H1 (cell line): ENCODE data around the gene YIPF6. TPM values are rescaled to one million over a fixed set of nuclear protein-coding genes. Genes with fewer than 3 reads are reported as not detected.

Experiments used
- CTCF ChIA-PET: fragments of 300-600 bp; sonication (Branson Sonifier 250); formaldehyde crosslinking; loops from one replicate; lab custom pipeline; 2021; ENCODE audit not compliant: partially characterized antibody; lab: Charles Lee
- POLR2A ChIA-PET: fragments of 300-600 bp; sonication (Branson Sonifier 250); formaldehyde crosslinking; loops from one replicate; lab custom pipeline; 2021; ENCODE audit warnings: inconsistent platforms; ENCODE audit not compliant: partially characterized antibody; lab: Charles Lee
- DNase-seq, 2 experiments: peaks; one replicate each; pipeline versions ENCODE4 v3.0.0 to v3.0.0-alpha.2; 2010 to 2022; ENCODE audit warnings: low spot score in 2 of 2, low read depth in 1 of 2, mixed read lengths in 1 of 2
- FAIRE-seq: peaks from 2 replicates; lab custom pipeline; 2011; peaks lifted over from hg19 to GRCh38; lab: Jason Lieb, UNC
- H2AFZ ChIP-seq: 2 replicates; pipeline ENCODE4 v1.8.1; 2012; ENCODE audit warnings: low read length, inconsistent platforms
- H2AK5ac ChIP-seq: 2 replicates; pipeline ENCODE4 v1.6.1; 2013; ENCODE audit warnings: low read depth, low read length
- H2BK120ac ChIP-seq: replicated peaks from 2 replicates; pipeline ENCODE3; 2013; ENCODE audit warnings: low read depth, low read length, inconsistent platforms
- H2BK12ac ChIP-seq: 2 replicates; pipeline ENCODE4 v1.6.1; 2013; ENCODE audit warnings: low read depth, low read length
- H2BK15ac ChIP-seq: 2 replicates; pipeline ENCODE4 v1.6.1; 2013; ENCODE audit warnings: low read length
- H2BK20ac ChIP-seq: 2 replicates; pipeline ENCODE4 v1.6.1; 2013; ENCODE audit warnings: low read length
- H2BK5ac ChIP-seq: 2 replicates; pipeline ENCODE4 v1.6.1; 2013; ENCODE audit warnings: low read depth, low read length
- H3K14ac ChIP-seq: 2 replicates; pipeline ENCODE4 v1.6.1; 2013; ENCODE audit warnings: inconsistent platforms; ENCODE audit not compliant: insufficient read length
- H3K18ac ChIP-seq: 2 replicates; pipeline ENCODE4 v1.6.1; 2013; ENCODE audit warnings: low read length; ENCODE audit errors: extremely low read depth
- H3K23ac ChIP-seq: 2 replicates; pipeline ENCODE4 v1.6.1; 2013; ENCODE audit warnings: inconsistent platforms; ENCODE audit not compliant: insufficient read length
- H3K23me2 ChIP-seq: 2 replicates; pipeline ENCODE4 v1.6.1; 2013; ENCODE audit warnings: low read depth, low read length
- H3K27ac ChIP-seq: 2 replicates; pipeline ENCODE4 v1.6.1; 2011; ENCODE audit warnings: low read depth, low read length, inconsistent platforms
- H3K27me3 ChIP-seq, 4 experiments: replicated peaks in 1 of 4; 1 replicate in 1 of 4; 2 replicates in 3 of 4; pipeline versions ENCODE4 v1.6.1 to v1.8.1; 2011 to 2013; ENCODE audit warnings: low read length in 3 of 4, mild to moderate bottlenecking in 3 of 4, inconsistent platforms in 2 of 4, mixed read lengths in 2 of 4, moderate library complexity in 1 of 4; ENCODE audit not compliant: control insufficient read depth in 3 of 4, insufficient read depth in 3 of 4; ENCODE audit errors: extremely low read depth in 1 of 4
- H3K36me3 ChIP-seq, 4 experiments: 2 replicates each; pipeline versions ENCODE4 v1.6.1 to v1.8.1; 2011 to 2013; ENCODE audit warnings: mild to moderate bottlenecking in 4 of 4, low read length in 3 of 4, moderate library complexity in 2 of 4, control low read depth in 1 of 4, inconsistent platforms in 1 of 4; ENCODE audit not compliant: insufficient read depth in 4 of 4, control insufficient read depth in 2 of 4
- H3K4ac ChIP-seq: replicated peaks from 2 replicates; pipeline ENCODE3; 2013; ENCODE audit warnings: low read length, low read depth, mixed read lengths, inconsistent platforms; ENCODE audit not compliant: insufficient read length
- H3K4me1 ChIP-seq, 4 experiments: replicated peaks in 1 of 4; 1 replicate in 1 of 4; 2 replicates in 3 of 4; pipeline versions ENCODE4 v1.6.1 to v1.8.1; 2011 to 2013; ENCODE audit warnings: low read length in 3 of 4, inconsistent platforms in 2 of 4, mixed read lengths in 1 of 4; ENCODE audit not compliant: insufficient read depth in 4 of 4, control insufficient read depth in 3 of 4
- H3K4me2 ChIP-seq, 2 experiments: 2 replicates each; pipeline versions ENCODE4 v1.6.1 to v1.8.1; 2011 to 2013; ENCODE audit warnings: low read depth in 2 of 2, low read length in 2 of 2, control low read depth in 1 of 2, inconsistent platforms in 1 of 2, mild to moderate bottlenecking in 1 of 2; ENCODE audit not compliant: insufficient read depth in 1 of 2
- H3K4me3 ChIP-seq, 4 experiments: fragments of 200-600, 300-600 bp in 1 of 4; sonication (generic), shearing (Covaris generic), sonication (Bioruptor Twin) in 1 of 4; 2 replicates each; pipeline versions ENCODE4 v1.5.1 to v1.8.1; 2011 to 2016; ENCODE audit warnings: low read length in 4 of 4, low read depth in 3 of 4, control low read depth in 2 of 4, inconsistent platforms in 2 of 4, mild to moderate bottlenecking in 2 of 4, mixed read lengths in 1 of 4, moderate library complexity in 1 of 4; ENCODE audit not compliant: insufficient read depth in 2 of 4; ENCODE audit errors: extremely low read depth in 1 of 4
- H3K56ac ChIP-seq: replicated peaks from 2 replicates; pipeline ENCODE3; 2013; ENCODE audit warnings: low read depth, mild to moderate bottlenecking, mixed read lengths, low read length, inconsistent platforms; ENCODE audit not compliant: insufficient read length
- H3K79me1 ChIP-seq: 2 replicates; pipeline ENCODE4 v1.6.1; 2013; ENCODE audit warnings: low read depth, low read length, control low read depth
- H3K79me2 ChIP-seq, 2 experiments: 2 replicates each; pipeline versions ENCODE4 v1.6.1 to v1.8.1; 2012 to 2013; ENCODE audit warnings: low read length in 2 of 2, mild to moderate bottlenecking in 2 of 2, inconsistent platforms in 1 of 2; ENCODE audit not compliant: insufficient read depth in 2 of 2, control insufficient read depth in 1 of 2
- H3K9ac ChIP-seq, 4 experiments: replicated peaks in 1 of 4; 1 replicate in 1 of 4; 2 replicates in 3 of 4; pipeline versions ENCODE4 v1.6.1 to v1.8.1; 2011 to 2013; ENCODE audit warnings: low read depth in 3 of 4, low read length in 3 of 4, control low read depth in 2 of 4, mild to moderate bottlenecking in 2 of 4, moderate library complexity in 2 of 4, inconsistent platforms in 1 of 4; ENCODE audit errors: extremely low read depth in 1 of 4
- H3K9me3 ChIP-seq, 2 experiments: 2 replicates each; pipeline versions ENCODE4 v1.6.1 to v1.8.1; 2012 to 2013; ENCODE audit warnings: mild to moderate bottlenecking in 2 of 2, moderate library complexity in 2 of 2, control low read depth in 1 of 2, inconsistent platforms in 1 of 2, low read depth in 1 of 2, low read length in 1 of 2, mixed read lengths in 1 of 2; ENCODE audit not compliant: insufficient read depth in 2 of 2
- H4K20me1 ChIP-seq, 2 experiments: replicated peaks in 1 of 2; 2 replicates each; pipeline versions ENCODE3 to v1.8.1; 2011 to 2013; ENCODE audit warnings: inconsistent platforms in 2 of 2, low read length in 2 of 2, mild to moderate bottlenecking in 1 of 2; ENCODE audit not compliant: insufficient read depth in 2 of 2, control insufficient read depth in 1 of 2
- H4K5ac ChIP-seq: 2 replicates; pipeline ENCODE4 v1.6.1; 2013; ENCODE audit warnings: low read length, low read depth, mixed read lengths, inconsistent platforms; ENCODE audit not compliant: insufficient read length
- H4K8ac ChIP-seq: 2 replicates; pipeline ENCODE4 v1.8.0; 2013; ENCODE audit warnings: mild to moderate bottlenecking, moderate library complexity, low read length, inconsistent platforms; ENCODE audit not compliant: insufficient read depth; ENCODE audit errors: extremely low read depth
- H4K91ac ChIP-seq: replicated peaks from 2 replicates; pipeline ENCODE3; 2013; ENCODE audit warnings: low read length, mixed read lengths, inconsistent platforms; ENCODE audit not compliant: insufficient read length
- ATF2 ChIP-seq: IDR thresholded peaks from 2 replicates; pipeline ENCODE4 v1.6.1; 2012; ENCODE audit warnings: low read length, inconsistent platforms
- CBX5 ChIP-seq: fragments of 300-800, 300-1000 bp; sonication (generic); IDR thresholded peaks from 2 replicates; pipeline ENCODE4 v1.7.1; 2016; ENCODE audit warnings: antibody characterized with exemption, low read length, low read depth
- CHD1 ChIP-seq: IDR thresholded peaks from 2 replicates; pipeline ENCODE4 v1.6.1; 2012; ENCODE audit warnings: low read depth, low read length, improper control_type of control experiment
- CTBP2 ChIP-seq: IDR thresholded peaks from 2 replicates; pipeline ENCODE4 v1.7.0; 2011; ENCODE audit warnings: borderline replicate concordance, mild to moderate bottlenecking, moderate library complexity, mixed read lengths, low read length; ENCODE audit not compliant: insufficient read depth, insufficient read length
- EGR1 ChIP-seq: IDR thresholded peaks from 2 replicates; pipeline ENCODE4 v1.6.1; 2011; ENCODE audit warnings: low read depth, low read length, borderline replicate concordance
- EP300 ChIP-seq, 2 experiments: IDR thresholded peaks; 1 replicate in 1 of 2; 2 replicates in 1 of 2; pipeline ENCODE4 v1.6.1; 2011 to 2012; ENCODE audit warnings: low read depth in 2 of 2, low read length in 2 of 2, mild to moderate bottlenecking in 2 of 2, borderline replicate concordance in 1 of 2, inconsistent platforms in 1 of 2, moderate library complexity in 1 of 2
- HDAC6 ChIP-seq: IDR thresholded peaks from one replicate; pipeline ENCODE4 v1.7.1; 2012; ENCODE audit warnings: low read depth, mild to moderate bottlenecking, inconsistent platforms, low read length, moderate library complexity
- JUN ChIP-seq: IDR thresholded peaks from 2 replicates; pipeline ENCODE4 v1.6.1; 2011; ENCODE audit warnings: low read depth, mild to moderate bottlenecking, improper control_type of control experiment, low read length
- MAFK ChIP-seq: IDR thresholded peaks from 2 replicates; pipeline ENCODE4 v1.6.1; 2012; ENCODE audit warnings: low read depth, mild to moderate bottlenecking, improper control_type of control experiment, low read length
- POU5F1 ChIP-seq: IDR thresholded peaks from 2 replicates; pipeline ENCODE4 v1.6.1; 2011; ENCODE audit warnings: low read depth, mild to moderate bottlenecking, low read length, moderate library complexity
- RXRA ChIP-seq: IDR thresholded peaks from 2 replicates; pipeline ENCODE4 v1.6.1; 2011; ENCODE audit warnings: low read depth, mild to moderate bottlenecking, low read length, moderate library complexity; ENCODE audit not compliant: insufficient read depth
- SUZ12 ChIP-seq: fragments of 200-600 bp; sonication (generic); IDR thresholded peaks from 2 replicates; pipeline ENCODE4 v1.6.1; 2012; ENCODE audit warnings: mild to moderate bottlenecking, inconsistent platforms, low read length, moderate library complexity, mixed read lengths
- YY1 ChIP-seq: IDR thresholded peaks from 2 replicates; pipeline ENCODE4 v1.6.1; 2011; ENCODE audit warnings: low read depth, mild to moderate bottlenecking, low read length
- WGBS, 2 experiments: shearing (Covaris generic) in 1 of 2; methylation state at CpG; one replicate each; pipeline versions ENCODE4 v1.1.6 to v1.1.7; 2013 to 2015; ENCODE audit warnings: low lambda C conversion rate in 2 of 2, mixed read lengths in 2 of 2, inconsistent platforms in 1 of 2, low coverage in 1 of 2, missing lambda C conversion rate in 1 of 2; ENCODE audit not compliant: insufficient replicate concordance in 2 of 2, insufficient coverage in 1 of 2, insufficient read length in 1 of 2; ENCODE audit errors: extremely low coverage in 1 of 2, missing lambda C conversion rate in 1 of 2; 5-methylcytosine and 5-hydroxymethylcytosine counted together
- polyA plus RNA-seq, 7 experiments: library from polyadenylated mRNA; depleted of rRNA in 3 of 7; stranded (reverse) in 5 of 7; unstranded in 2 of 7; fragments of >200 nt in 5 of 7; fragments of 200-250 nt in 2 of 7; gene quantifications; 1 replicate in 5 of 7; 2 replicates in 1 of 7; 4 replicates in 1 of 7; pipeline versions ENCODE4 v1.2.1 to v1.2.3, GENCODE V29; 2011 to 2013; ENCODE audit warnings: missing spikeins in 2 of 7, mixed read lengths in 2 of 7
- total RNA-seq: library from RNA; stranded (reverse); fragmentation: NEBNext Ultra II Directional; extraction: Animal tissue kit (Norgen Biotek cat#: 25700); gene quantifications from 2 replicates; pipeline ENCODE4 v1.2.1, GENCODE V29; 2021

Gene YIPF6
- total and polyA plus RNA-seq, 2 of the 8 experiments (the other 6 are each of a cell fraction or from before 2014, with no cell fraction given) = 16.9 to 34.1 TPM

- POLR2A ChIA-PET = no interaction called here
- TF ChIP-seq CBX5 = no peak
- TF ChIP-seq CTBP2 = no peak
- no peak for TF ChIP-seq YY1
- no peak for TF ChIP-seq CHD1
- no peak for TF ChIP-seq POU5F1
- TF ChIP-seq SUZ12 = no peak
- TF ChIP-seq EP300 (IDR thresholded peaks at IDR 0.05; ENCODE audit: borderline replicate concordance in 1 of 2, low read depth in 2 of 2, low read length in 2 of 2) = no peak
- TF ChIP-seq RXRA = no peak
- TF ChIP-seq ATF2 = no peak
- TF ChIP-seq EGR1 = no peak
- no peak for TF ChIP-seq JUN
- TF ChIP-seq MAFK = no peak
- no peak for TF ChIP-seq HDAC6
These were observed 81.0 kb downstream of the YIPF6 start for GRCh38 chrX:68579810-68580209.

More at GRCh38 chrX:68579810-68580209, 81.0 kb downstream of the YIPF6 start:
- no peak overlapping the region for H2BK120ac ChIP-seq
- no peak overlapping the region for H2BK12ac ChIP-seq
- H4K20me1 ChIP-seq = no peaks in the 10 kb centered on the region
- DNase-seq (no peak), FAIRE-seq (no peak)
- H3K9me3 ChIP-seq = no peaks in the 10 kb centered on the region
- no peak overlapping the region for H4K91ac ChIP-seq
- H3K23ac ChIP-seq = no peak overlapping the region
- H3K36me3 ChIP-seq = no peaks in the 10 kb centered on the region
- no peak overlapping the region for H3K4me3 ChIP-seq
- CTCF ChIA-PET = interaction anchor here (3.2 kb wide), 1 partner anchor 19 kb away, joined by 15 read pairs; no protein-coding TSS in a partner anchor
- H3K14ac ChIP-seq = no peak overlapping the region
- no peaks in the 10 kb centered on the region for H3K4me1 ChIP-seq
- H2BK20ac ChIP-seq = no peak overlapping the region
- WGBS, 2 experiments = 94% methylated on average over 3 of the region's 3 CpGs; no CpG with 5 or more reads in 1 of the 2 experiments
- H3K27me3 ChIP-seq = no peaks in the 10 kb centered on the region
- no peak overlapping the region for H2AK5ac ChIP-seq
- H3K4me2 ChIP-seq = no peak overlapping the region
- no peak overlapping the region for H4K8ac ChIP-seq
- no peak overlapping the region for H3K27ac ChIP-seq
- no peak overlapping the region for H4K5ac ChIP-seq
- no peaks in the 10 kb centered on the region for H3K79me2 ChIP-seq
- H3K4ac ChIP-seq = no peak overlapping the region
- H3K9ac ChIP-seq = no peak overlapping the region
- H3K18ac ChIP-seq = no peak overlapping the region
- no peak overlapping the region for H2AFZ ChIP-seq
- no peaks in the 10 kb centered on the region for H3K23me2 ChIP-seq
- no peaks in the 10 kb centered on the region for H3K79me1 ChIP-seq
- no peak overlapping the region for H2BK15ac ChIP-seq
- no peak overlapping the region for H3K56ac ChIP-seq
- no peak overlapping the region for H2BK5ac ChIP-seq
